B cell (primary cell): Measurements from ENCODE around the gene USP2.

Experiments
- CTCF ChIP-seq: fragments of 200-600 bp; IDR thresholded peaks from one replicate; pipeline ENCODE4 v1.8.0; 2022; ENCODE audit warnings: antibody characterized with exemption, mild to moderate bottlenecking
- EZH2 ChIP-seq: IDR thresholded peaks from 2 replicates; pipeline ENCODE4 v1.6.1; 2012; ENCODE audit warnings: borderline replicate concordance, low read depth, mild to moderate bottlenecking, moderate library complexity, low read length; ENCODE audit not compliant: insufficient read depth, poor library complexity, severe bottlenecking

GRCh38 chr11:119423509-119424254 lies 42.2 kb upstream of the USP2 start:
- TF ChIP-seq EZH2 (no peak), CTCF (no peak)
